SK-N-SH (cell line): ENCODE measurements around the gene SYT5. TPM values are rescaled to one million over a fixed set of nuclear protein-coding genes. Genes with fewer than 3 reads are reported as not detected.

ENCODE experiments used
- CTCF ChIA-PET: fragments of 300-600, 350-600 bp; formaldehyde crosslinking; extraction: SDS; loops from one replicate; lab custom pipeline; 2021; lab: Yijun Ruan, JAX
- POLR2A ChIA-PET: fragments of 350-600 bp; sonication (Branson Sonifier 250); formaldehyde crosslinking; extraction: SDS; loops from one replicate; lab custom pipeline; 2020; ENCODE audit warnings: antibody characterized with exemption, inconsistent platforms; lab: Yijun Ruan, JAX
- DNase-seq: peaks from one replicate; pipeline ENCODE4 v3.0.0; 2012
- H2AFZ ChIP-seq: fragments of 200-600 bp; sonication (generic); 2 replicates; pipeline ENCODE4 v1.8.1; 2016; ENCODE audit warnings: antibody characterized with exemption, mild to moderate bottlenecking, low read depth
- H3F3A ChIP-seq: fragments of 200-600 bp; sonication (generic); replicated peaks from 2 replicates; pipeline ENCODE3; 2016; ENCODE audit warnings: antibody characterized with exemption, mild to moderate bottlenecking; ENCODE audit not compliant: insufficient read depth
- H3K27ac ChIP-seq, 2 experiments: fragments of 200-500 bp in 1 of 2; fragments of 200-600 bp in 1 of 2; sonication (Bioruptor generic) in 1 of 2; sonication (generic), shearing (Covaris generic) in 1 of 2; 2 replicates each; pipeline versions ENCODE4 v1.5.1 to v1.6.1; 2014 to 2016; ENCODE audit warnings: low read depth in 2 of 2, inconsistent platforms in 1 of 2, low read length in 1 of 2, mild to moderate bottlenecking in 1 of 2, mixed read lengths in 1 of 2
- H3K27me3 ChIP-seq: fragments of 200-600 bp; sonication (generic), shearing (Covaris generic); 2 replicates; pipeline ENCODE4 v1.6.1; 2016; ENCODE audit warnings: mixed run types; ENCODE audit not compliant: insufficient read depth
- H3K36me3 ChIP-seq, 2 experiments: fragments of 200-500 bp in 1 of 2; fragments of 200-600 bp in 1 of 2; sonication (Bioruptor generic) in 1 of 2; sonication (generic) in 1 of 2; replicated peaks in 1 of 2; 2 replicates each; pipeline versions ENCODE3 to v1.5.1; 2014 to 2016; ENCODE audit warnings: low read length in 1 of 2, mild to moderate bottlenecking in 1 of 2; ENCODE audit not compliant: insufficient read depth in 2 of 2, control insufficient read depth in 1 of 2
- H3K4me1 ChIP-seq, 2 experiments: fragments of 200-500 bp in 1 of 2; fragments of 200-600 bp in 1 of 2; sonication (Bioruptor generic) in 1 of 2; sonication (generic), shearing (Covaris generic) in 1 of 2; 2 replicates each; pipeline versions ENCODE4 v1.5.1 to v1.6.1; 2014 to 2016; ENCODE audit warnings: low read depth in 1 of 2, low read length in 1 of 2, mixed run types in 1 of 2; ENCODE audit not compliant: insufficient read depth in 2 of 2, control insufficient read depth in 1 of 2
- H3K4me2 ChIP-seq: fragments of 200-600 bp; sonication (generic), shearing (Covaris generic); 2 replicates; pipeline ENCODE4 v1.6.1; 2017; ENCODE audit warnings: mixed run types
- H3K4me3 ChIP-seq, 2 experiments: fragments of 200-500 bp in 1 of 2; fragments of 200-600 bp in 1 of 2; sonication (Bioruptor generic) in 1 of 2; sonication (generic), shearing (Covaris generic) in 1 of 2; 2 replicates each; pipeline versions ENCODE4 v1.5.1 to v1.8.1; 2014 to 2016; ENCODE audit warnings: low read depth in 2 of 2, inconsistent platforms in 1 of 2, low read length in 1 of 2, mild to moderate bottlenecking in 1 of 2, mixed read lengths in 1 of 2, moderate library complexity in 1 of 2
- H3K79me2 ChIP-seq: fragments of 200-600 bp; sonication (generic); 2 replicates; pipeline ENCODE4 v1.8.1; 2017; ENCODE audit warnings: mild to moderate bottlenecking; ENCODE audit not compliant: insufficient read depth
- H3K9ac ChIP-seq: fragments of 200-600 bp; sonication (generic); 2 replicates; pipeline ENCODE4 v1.6.1; 2017; ENCODE audit warnings: mixed run types
- H3K9me2 ChIP-seq: fragments of 200-600 bp; sonication (generic); 2 replicates; pipeline ENCODE4 v1.6.1; 2017; ENCODE audit warnings: mixed run types
- H3K9me3 ChIP-seq: fragments of 200-600 bp; sonication (generic); 2 replicates; pipeline ENCODE4 v1.6.1; 2017; ENCODE audit warnings: mixed run types, mild to moderate bottlenecking, moderate library complexity
- H4K20me1 ChIP-seq: fragments of 200-600 bp; sonication (generic); 2 replicates; pipeline ENCODE4 v1.6.1; 2017; ENCODE audit warnings: mild to moderate bottlenecking, mixed run types; ENCODE audit not compliant: insufficient read depth
- CHD2 ChIP-seq: fragments of 150-350 bp; IDR thresholded peaks from 2 replicates; pipeline ENCODE4 v1.6.1; 2018; ENCODE audit warnings: low read length; ENCODE audit not compliant: partially characterized antibody
- CTCF ChIP-seq: fragments of 200-600 bp; sonication (generic); IDR thresholded peaks from 2 replicates; pipeline ENCODE4 v1.6.1; 2017; ENCODE audit warnings: antibody characterized with exemption, mild to moderate bottlenecking, moderate library complexity
- FOXM1 ChIP-seq: IDR thresholded peaks from 2 replicates; pipeline ENCODE4 v1.4.0; 2012; ENCODE audit warnings: low read depth, mild to moderate bottlenecking
- GATA2 ChIP-seq: sonication (generic); formaldehyde crosslinking; IDR thresholded peaks from 2 replicates; pipeline ENCODE4 v1.5.0; 2020; ENCODE audit warnings: mild to moderate bottlenecking, missing genetic modification reagents
- IRF3 ChIP-seq: fragments of 150-350 bp; IDR thresholded peaks from 2 replicates; pipeline ENCODE4 v1.6.1; 2016; ENCODE audit warnings: mild to moderate bottlenecking, low read depth, low read length
- MXI1 ChIP-seq: IDR thresholded peaks from 2 replicates; pipeline ENCODE4 v1.6.1; 2012; ENCODE audit warnings: mild to moderate bottlenecking, low read depth, low read length, improper control_type of control experiment
- NFIC ChIP-seq: IDR thresholded peaks from 2 replicates; pipeline ENCODE4 v1.4.0; 2012; ENCODE audit warnings: borderline replicate concordance
- NRF1 ChIP-seq: IDR thresholded peaks from 2 replicates; pipeline ENCODE4 v1.6.1; 2012; ENCODE audit warnings: low read depth, mild to moderate bottlenecking, low read length
- PBX3 ChIP-seq: IDR thresholded peaks from 2 replicates; pipeline ENCODE4; 2012
- REST ChIP-seq: IDR thresholded peaks from 2 replicates; pipeline ENCODE4 v1.6.1; 2012; ENCODE audit warnings: mild to moderate bottlenecking, low read depth, low read length, moderate library complexity
- SMC3 ChIP-seq: IDR thresholded peaks from 2 replicates; pipeline ENCODE4 v1.6.1; 2012; ENCODE audit warnings: low read depth, low read length, improper control_type of control experiment
- TAF1 ChIP-seq: IDR thresholded peaks from 2 replicates; pipeline ENCODE4 v1.6.1; 2012; ENCODE audit warnings: low read depth, mild to moderate bottlenecking, low read length, moderate library complexity, borderline replicate concordance
- TCF12 ChIP-seq: IDR thresholded peaks from 2 replicates; pipeline ENCODE4 v1.4.0; 2012
- USF2 ChIP-seq: fragments of 150-350 bp; IDR thresholded peaks from 2 replicates; pipeline ENCODE4 v1.6.1; 2017; ENCODE audit warnings: antibody characterized with exemption, low read length, low read depth, borderline replicate concordance
- YY1 ChIP-seq: IDR thresholded peaks from 2 replicates; pipeline ENCODE4 v1.4.0; 2012; ENCODE audit warnings: low read depth, mild to moderate bottlenecking
- ZBTB33 ChIP-seq: IDR thresholded peaks from 2 replicates; pipeline ENCODE4 v1.4.0; 2012; ENCODE audit warnings: low read depth, borderline replicate concordance
- WGBS: methylation state at CpG from one replicate; pipeline ENCODE4 v1.1.6; 2017; ENCODE audit warnings: low lambda C conversion rate; 5-methylcytosine and 5-hydroxymethylcytosine counted together
- polyA plus RNA-seq, 3 experiments: library from polyadenylated mRNA; depleted of rRNA; stranded (reverse); fragments of >200 nt; gene quantifications; 2 replicates each; pipeline ENCODE4 v1.2.3, GENCODE V29; 2012

Gene SYT5
- polyA plus RNA-seq, 1 of the 3 experiments (the other 2 are of a cell fraction), result 0.21 TPM

GRCh38 chr19:55198651-55199050 is 18.6 kb upstream of the SYT5 start:
- H2AFZ ChIP-seq, result no peak overlapping the region
- no peaks in the 10 kb centered on the region for H3K9me3 ChIP-seq
- POLR2A ChIA-PET, result interaction anchor here (1.5 kb wide), 1 partner anchor 8 kb away, joined by 4 read pairs; no protein-coding TSS in a partner anchor
- H3K9ac ChIP-seq, result no peak overlapping the region
- H3K36me3 ChIP-seq, result no peaks in the 10 kb centered on the region
- DNase-seq, result no peak
- TF ChIP-seq REST, result peak; percentile 92
- no peak for TF ChIP-seq TCF12
- TF ChIP-seq, all 33 proteins: peak for 1
- Histone ChIP-seq H3K4me3 (no peak overlapping the region), H3K4me1 (no peaks in the 10 kb centered on the region), H4K20me1 (no peaks in the 10 kb centered on the region), H3K27ac (no peak overlapping the region), H3K27me3 (no peaks in the 10 kb centered on the region), H3K4me2 (no peak overlapping the region), H3K79me2 (no peaks in the 10 kb centered on the region), H3K9me2 (no peaks in the 10 kb centered on the region), H3F3A (no peaks in the 10 kb centered on the region)
- WGBS, result 65% methylated on average over 5 of the region's 5 CpGs
- CTCF ChIA-PET, result interaction anchor here (1.4 kb wide), 1 partner anchor 269 kb away, joined by 4 read pairs; no protein-coding TSS in a partner anchor

GRCh38 chr19:55197528-55197927 is 17.4 kb upstream of the SYT5 start:
- no peaks in the 10 kb centered on the region for H3K79me2 ChIP-seq
- WGBS, result 44% methylated on average over 4 of the region's 4 CpGs
- DNase-seq, result no peak
- H3K4me2 ChIP-seq, result no peak overlapping the region
- no peak overlapping the region for H2AFZ ChIP-seq
- no peaks in the 10 kb centered on the region for H3K36me3 ChIP-seq
- H3K27me3 ChIP-seq, result no peaks in the 10 kb centered on the region
- no peaks in the 10 kb centered on the region for H3F3A ChIP-seq
- CTCF ChIA-PET, result interaction anchor here (0.6 to 1.4 kb wide), 3 partner anchors 37 to 408 kb away, joined by 3 to 4 read pairs (median 4); partner anchors contain the start of gene ZNF865
- H3K4me3 ChIP-seq, result no peak overlapping the region
- POLR2A ChIA-PET, result interaction anchor here (1.5 kb wide), 1 partner anchor 9 kb away, joined by 4 read pairs; no protein-coding TSS in a partner anchor
- H3K4me1 ChIP-seq, result no peaks in the 10 kb centered on the region
- no peaks in the 10 kb centered on the region for H3K9me2 ChIP-seq
- H3K27ac ChIP-seq, result no peak overlapping the region
- TF ChIP-seq USF2 (no peak), NFIC (no peak), PBX3 (no peak), SMC3 (no peak), GATA2 (CRISPR knock-in tag) (no peak), TAF1 (no peak), CHD2 (no peak), FOXM1 (no peak), MXI1 (no peak), NRF1 (no peak), CTCF (no peak), YY1 (no peak), IRF3 (no peak), ZBTB33 (no peak)
- no peaks in the 10 kb centered on the region for H3K9me3 ChIP-seq
- no peak overlapping the region for H3K9ac ChIP-seq
- no peaks in the 10 kb centered on the region for H4K20me1 ChIP-seq
